Parathyroid adenoma (tissue), 2 donors: Measurements from ENCODE around the gene NOL3.
A peak's percentile ranks its signal among the peaks of the same experiment; 100 is the strongest.

Experiments used
- H2AFZ ChIP-seq: fragments of 300-600 bp; sonication (generic); one replicate; pipeline ENCODE4 v1.7.0; 2017; ENCODE audit warnings: antibody characterized with exemption, mild to moderate bottlenecking
- H3K27ac ChIP-seq: fragments of 300-600 bp; sonication (generic); one replicate; pipeline ENCODE4 v1.7.0; 2017
- H3K27me3 ChIP-seq: fragments of 300-600 bp; sonication (generic); one replicate; pipeline ENCODE4 v1.7.0; 2017; ENCODE audit warnings: low read length; ENCODE audit not compliant: control insufficient read depth, insufficient read depth
- H3K36me3 ChIP-seq: fragments of 300-600 bp; sonication (generic); one replicate; pipeline ENCODE4 v1.7.0; 2017; ENCODE audit warnings: low read length; ENCODE audit not compliant: control insufficient read depth, insufficient read depth
- H3K4me1 ChIP-seq: fragments of 300-600 bp; sonication (generic); one replicate; pipeline ENCODE4 v1.7.0; 2017; ENCODE audit warnings: control low read depth
- H3K4me2 ChIP-seq: fragments of 300-600 bp; sonication (generic); one replicate; pipeline ENCODE4 v1.7.0; 2017; ENCODE audit warnings: low read length
- H3K4me3 ChIP-seq: fragments of 300-600 bp; sonication (generic); one replicate; pipeline ENCODE4 v1.7.0; 2017; ENCODE audit warnings: low read depth, low read length
- H3K79me2 ChIP-seq: fragments of 300-600 bp; sonication (generic); one replicate; pipeline ENCODE4 v1.7.0; 2017; ENCODE audit warnings: control low read depth
- H3K9ac ChIP-seq: fragments of 300-600 bp; sonication (generic); one replicate; pipeline ENCODE4 v1.7.0; 2017; ENCODE audit warnings: mild to moderate bottlenecking
- H3K9me3 ChIP-seq: fragments of 300-600 bp; sonication (generic); one replicate; pipeline ENCODE4 v1.7.0; 2017; ENCODE audit warnings: low read length; ENCODE audit not compliant: control insufficient read depth
- TF ChIP-seq, protein P1 (sequence below): fragments of 300-600 bp; sonication (generic); IDR thresholded peaks from one replicate; pipeline ENCODE4 v1.7.0; 2017; ENCODE audit warnings: antibody characterized with exemption, mild to moderate bottlenecking
- donor health status: primary hyperparathyroidism.

The NOL3 gene

DNA sequence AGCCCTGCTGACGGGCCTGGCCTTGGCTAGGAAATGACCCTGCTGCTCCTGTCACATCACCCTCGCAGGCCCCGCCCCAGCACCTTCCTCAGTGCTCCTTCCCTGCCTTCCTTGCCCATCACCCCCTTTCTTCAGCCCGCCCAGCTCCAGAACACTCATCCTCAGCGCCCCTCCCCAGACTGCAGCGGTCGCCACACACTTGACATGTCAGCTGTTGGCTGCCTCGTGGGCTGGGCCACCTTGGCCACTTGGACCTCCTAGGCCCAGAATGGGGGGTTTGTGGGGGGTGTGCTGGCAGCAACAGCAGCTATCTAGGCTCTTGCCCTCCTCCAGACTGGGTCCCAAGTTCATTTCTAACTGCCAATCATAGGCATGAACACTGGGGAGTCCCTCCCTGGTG, 39.2 kb downstream of the NOL3 start:
- Histone ChIP-seq H3K4me3 (no peak overlapping the region), H2AFZ (no peak overlapping the region), H3K9me3 (no peaks in the 10 kb centered on the region), H3K27me3 (no peaks in the 10 kb centered on the region), H3K9ac (no peak overlapping the region), H3K27ac (peak overlapping the region; percentile 86), H3K79me2 (no peaks in the 10 kb centered on the region), H3K36me3 (no peaks in the 10 kb centered on the region), H3K4me2 (no peak overlapping the region), H3K4me1 (peaks cover 33% of the 10 kb centered on the region)
- TF ChIP-seq, protein P1, sequence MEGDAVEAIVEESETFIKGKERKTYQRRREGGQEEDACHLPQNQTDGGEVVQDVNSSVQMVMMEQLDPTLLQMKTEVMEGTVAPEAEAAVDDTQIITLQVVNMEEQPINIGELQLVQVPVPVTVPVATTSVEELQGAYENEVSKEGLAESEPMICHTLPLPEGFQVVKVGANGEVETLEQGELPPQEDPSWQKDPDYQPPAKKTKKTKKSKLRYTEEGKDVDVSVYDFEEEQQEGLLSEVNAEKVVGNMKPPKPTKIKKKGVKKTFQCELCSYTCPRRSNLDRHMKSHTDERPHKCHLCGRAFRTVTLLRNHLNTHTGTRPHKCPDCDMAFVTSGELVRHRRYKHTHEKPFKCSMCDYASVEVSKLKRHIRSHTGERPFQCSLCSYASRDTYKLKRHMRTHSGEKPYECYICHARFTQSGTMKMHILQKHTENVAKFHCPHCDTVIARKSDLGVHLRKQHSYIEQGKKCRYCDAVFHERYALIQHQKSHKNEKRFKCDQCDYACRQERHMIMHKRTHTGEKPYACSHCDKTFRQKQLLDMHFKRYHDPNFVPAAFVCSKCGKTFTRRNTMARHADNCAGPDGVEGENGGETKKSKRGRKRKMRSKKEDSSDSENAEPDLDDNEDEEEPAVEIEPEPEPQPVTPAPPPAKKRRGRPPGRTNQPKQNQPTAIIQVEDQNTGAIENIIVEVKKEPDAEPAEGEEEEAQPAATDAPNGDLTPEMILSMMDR: no peak

DNA sequence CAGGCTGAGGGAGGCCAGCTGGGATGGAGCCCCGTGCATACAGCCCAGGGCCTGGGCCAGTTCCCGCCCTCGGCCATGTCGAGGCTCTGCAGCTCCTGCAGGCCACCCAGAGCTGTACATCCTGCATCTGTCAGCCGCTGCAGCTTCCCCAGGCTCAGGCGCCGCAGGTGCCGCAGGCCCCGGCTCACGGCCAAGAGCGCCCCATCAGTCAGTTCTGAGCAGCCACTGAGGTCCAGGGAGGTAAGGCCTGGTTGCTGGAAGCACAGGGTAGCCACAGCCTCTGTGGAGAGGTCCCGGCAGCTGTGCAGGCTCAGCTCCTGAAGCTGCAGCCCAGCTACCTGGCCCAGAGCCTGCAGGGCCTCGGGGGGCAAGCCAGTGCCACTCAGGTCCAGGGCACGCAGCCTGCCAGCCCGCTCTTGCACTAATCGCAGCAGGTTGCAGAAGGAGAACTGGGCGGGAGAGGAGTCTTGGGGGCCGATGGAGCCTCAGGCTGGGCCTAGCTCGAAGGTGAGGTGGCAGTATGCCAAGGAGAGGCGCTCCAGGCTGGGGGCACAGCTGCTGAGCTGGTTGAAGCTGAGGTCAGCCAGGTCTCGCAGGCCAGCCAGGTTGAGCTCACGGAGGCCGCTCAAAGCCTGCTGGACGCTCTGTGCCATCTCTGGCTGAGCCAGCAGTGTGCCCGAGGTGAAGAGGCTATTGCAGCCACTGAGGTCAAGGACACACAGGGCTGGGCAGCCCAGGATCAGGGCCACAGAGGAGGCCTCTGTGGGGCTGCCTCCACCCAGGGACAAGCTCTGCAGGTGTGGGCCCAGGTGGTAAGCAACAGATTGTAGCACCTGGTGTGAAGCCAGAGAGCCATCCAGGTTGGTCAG, 40.0 kb downstream of the NOL3 start:
- H2AFZ ChIP-seq: peak overlapping the region; percentile 72
- H3K27me3 ChIP-seq: no peaks in the 10 kb centered on the region
- peaks cover 30% of the 10 kb centered on the region for H3K4me1 ChIP-seq
- no peak overlapping the region for H3K4me2 ChIP-seq
- no peak overlapping the region for H3K9ac ChIP-seq
- no peaks in the 10 kb centered on the region for H3K9me3 ChIP-seq
- H3K79me2 ChIP-seq: no peaks in the 10 kb centered on the region
- no peak overlapping the region for H3K4me3 ChIP-seq
- H3K27ac ChIP-seq: peak overlapping the region; percentile 86
- TF ChIP-seq, protein P1: no peak
- H3K36me3 ChIP-seq: no peaks in the 10 kb centered on the region

DNA sequence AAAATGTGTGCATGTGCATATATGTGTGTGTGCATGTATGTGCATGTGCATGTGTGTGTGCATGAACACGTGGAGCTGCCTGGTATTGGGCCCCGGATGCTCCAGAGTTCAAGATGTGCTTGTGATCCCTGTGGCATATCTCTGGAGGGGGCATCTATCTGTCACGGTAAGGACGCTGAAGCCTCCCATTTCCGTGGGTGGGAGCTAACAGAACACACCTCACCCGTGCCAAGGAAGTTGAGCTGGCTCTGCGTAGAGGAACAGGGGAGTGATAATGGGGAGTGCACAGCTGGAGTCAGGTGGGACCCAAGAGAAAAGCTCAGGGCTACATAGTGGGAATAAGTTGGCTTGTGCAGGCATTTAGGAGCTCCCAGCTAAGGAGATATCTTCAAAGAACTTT, 41.3 kb downstream of the NOL3 start:
- H3K36me3 ChIP-seq: no peaks in the 10 kb centered on the region
- no peak overlapping the region for H2AFZ ChIP-seq
- TF ChIP-seq, protein P1: no peak
- H3K9me3 ChIP-seq: no peaks in the 10 kb centered on the region
- H3K4me1 ChIP-seq: peaks cover 30% of the 10 kb centered on the region
- H3K27me3 ChIP-seq: no peaks in the 10 kb centered on the region
- H3K27ac ChIP-seq: peak overlapping the region; percentile 86
- H3K4me2 ChIP-seq: no peak overlapping the region
- no peak overlapping the region for H3K4me3 ChIP-seq
- no peak overlapping the region for H3K9ac ChIP-seq
- H3K79me2 ChIP-seq: no peaks in the 10 kb centered on the region

DNA sequence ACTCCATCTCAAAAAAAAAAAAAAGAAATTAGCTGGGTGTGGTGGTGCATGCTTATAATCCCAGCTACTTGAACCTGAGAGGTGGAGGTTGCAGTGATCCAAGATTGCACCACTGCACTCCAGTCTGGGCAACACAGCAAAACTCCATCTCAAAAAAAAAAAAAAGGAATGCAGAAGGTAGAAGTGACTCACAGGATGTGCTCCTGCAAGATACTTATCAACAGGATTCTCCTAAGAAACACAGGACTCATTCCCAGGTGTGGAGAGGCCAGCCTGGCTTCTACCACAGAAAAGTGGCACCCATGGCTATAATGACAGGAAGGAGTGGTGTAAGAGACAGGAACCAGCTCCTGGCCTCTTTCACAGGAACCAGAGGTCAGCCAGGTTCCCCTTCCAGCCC, 42.4 kb downstream of the NOL3 start:
- Histone ChIP-seq H3K79me2 (no peaks in the 10 kb centered on the region), H3K27me3 (no peaks in the 10 kb centered on the region), H3K9ac (no peak overlapping the region), H3K36me3 (no peaks in the 10 kb centered on the region), H3K4me1 (peaks cover 30% of the 10 kb centered on the region), H3K27ac (peak overlapping the region; percentile 59), H3K4me3 (no peak overlapping the region), H3K4me2 (no peak overlapping the region), H3K9me3 (no peaks in the 10 kb centered on the region), H2AFZ (no peak overlapping the region)
- TF ChIP-seq, protein P1: no peak
